Endodermal cell (in vitro differentiated cells): ENCODE data around the gene GRM8. TPM values are rescaled to one million over a fixed set of nuclear protein-coding genes. Genes with fewer than 3 reads are reported as not detected.

Source experiments
- DNase-seq: peaks from one replicate; pipeline ENCODE4 v3.0.0-alpha.2; 2017
- H3K27ac ChIP-seq: 2 replicates; pipeline ENCODE4 v1.5.1; 2013; ENCODE audit warnings: mild to moderate bottlenecking, low read depth, low read length, moderate library complexity
- H3K27me3 ChIP-seq: 2 replicates; pipeline ENCODE4 v1.6.1; 2013; ENCODE audit warnings: mild to moderate bottlenecking, low read length, moderate library complexity; ENCODE audit not compliant: insufficient read depth, control insufficient read depth, poor library complexity, severe bottlenecking
- H3K36me3 ChIP-seq: 2 replicates; pipeline ENCODE4 v1.7.0; 2013; ENCODE audit warnings: mild to moderate bottlenecking, low read length, moderate library complexity; ENCODE audit not compliant: control insufficient read depth, insufficient read depth
- H3K4me1 ChIP-seq: one replicate; pipeline ENCODE4 v1.7.0; 2013; ENCODE audit warnings: low read length; ENCODE audit not compliant: control insufficient read depth, insufficient read depth
- H3K4me3 ChIP-seq: 2 replicates; pipeline ENCODE4 v1.5.1; 2013; ENCODE audit warnings: mild to moderate bottlenecking, low read length, moderate library complexity
- H3K9ac ChIP-seq: 2 replicates; pipeline ENCODE4 v1.6.1; 2013; ENCODE audit warnings: mild to moderate bottlenecking, low read length, moderate library complexity; ENCODE audit not compliant: poor library complexity, severe bottlenecking; ENCODE audit errors: extremely low read depth
- H3K9me3 ChIP-seq: 2 replicates; pipeline ENCODE4 v1.6.1; 2013; ENCODE audit warnings: mild to moderate bottlenecking, low read length, moderate library complexity; ENCODE audit not compliant: control insufficient read depth
- H3K27ac Mint-ChIP-seq: 2 replicates; pipeline ENCODE4 v1.8.0; 2020; ENCODE audit warnings: mixed read lengths
- H3K27me3 Mint-ChIP-seq: 2 replicates; pipeline ENCODE4 v1.8.0; 2021; ENCODE audit warnings: mild to moderate bottlenecking, mixed read lengths; ENCODE audit not compliant: insufficient read depth
- H3K36me3 Mint-ChIP-seq: 2 replicates; pipeline ENCODE4 v1.8.0; 2020; ENCODE audit warnings: low read depth, mixed read lengths
- H3K4me1 Mint-ChIP-seq: 2 replicates; pipeline ENCODE4 v1.8.0; 2020; ENCODE audit warnings: mixed read lengths
- H3K4me3 Mint-ChIP-seq: 2 replicates; pipeline ENCODE4 v1.8.0; 2020; ENCODE audit warnings: mild to moderate bottlenecking, moderate library complexity, mixed read lengths
- H3K9me3 Mint-ChIP-seq: 2 replicates; pipeline ENCODE4 v1.8.0; 2020; ENCODE audit warnings: mild to moderate bottlenecking, mixed read lengths
- CTCF ChIP-seq: fragments of 200-600 bp; sonication (generic); conservative IDR thresholded peaks from 2 replicates; pipeline ENCODE4 v1.5.0; 2021; ENCODE audit warnings: antibody characterized with exemption, mild to moderate bottlenecking
- WGBS, 2 experiments: methylation state at CpG; one replicate each; pipeline versions ENCODE4 v1.1.5 to v1.1.7; 2013; ENCODE audit warnings: missing lambda C conversion rate in 2 of 2, mixed read lengths in 1 of 2; ENCODE audit not compliant: insufficient coverage in 1 of 2, insufficient read length in 1 of 2; 5-methylcytosine and 5-hydroxymethylcytosine counted together
- total RNA-seq, 2 donors: library from RNA; stranded (reverse); fragmentation: NEBNext Ultra II Directional in 1 of 2; extraction: Animal tissue kit (Norgen Biotek cat#: 25700) in 1 of 2; gene quantifications; 2 replicates in 1 of 2; 3 replicates in 1 of 2; pipeline ENCODE4 v1.2.1, GENCODE V29; 2021

Gene GRM8
- total RNA-seq, 2 donors from 2014 or later, result 0.93 to 2.0 TPM

- TF ChIP-seq CTCF, result no peak
- no peak overlapping the region for H3K27ac ChIP-seq
- no peaks in the 10 kb centered on the region for H3K27me3 ChIP-seq
- H3K4me3 ChIP-seq, result no peak overlapping the region
- H3K27ac Mint-ChIP-seq, result no peak overlapping the region
- no peaks in the 10 kb centered on the region for H3K9me3 Mint-ChIP-seq
- H3K36me3 ChIP-seq, result no peaks in the 10 kb centered on the region
- H3K27me3 Mint-ChIP-seq, result peaks cover 3% of the 10 kb centered on the region
- no peaks in the 10 kb centered on the region for H3K4me1 ChIP-seq
- 88 to 95% methylated on average over 8 to 12 of the region's 13 CpGs for WGBS, 2 experiments
- no peaks in the 10 kb centered on the region for H3K4me1 Mint-ChIP-seq
- H3K36me3 Mint-ChIP-seq, result no peaks in the 10 kb centered on the region
- no peak for DNase-seq
- no peaks in the 10 kb centered on the region for H3K9me3 ChIP-seq
- H3K9ac ChIP-seq, result no peak overlapping the region
- H3K4me3 Mint-ChIP-seq, result no peak overlapping the region
These were observed 491.7 kb downstream of the GRM8 start for GRCh38 chr7:126760914-126761577.

GRCh38 chr7:126755381-126755780, 497.4 kb downstream of the GRM8 start:
- Mint-ChIP-seq H3K27ac (no peak overlapping the region), H3K36me3 (no peaks in the 10 kb centered on the region), H3K4me1 (no peaks in the 10 kb centered on the region), H3K27me3 (no peaks in the 10 kb centered on the region), H3K4me3 (no peak overlapping the region), H3K9me3 (no peaks in the 10 kb centered on the region)
- Histone ChIP-seq H3K27ac (no peak overlapping the region), H3K27me3 (no peaks in the 10 kb centered on the region), H3K9ac (no peak overlapping the region), H3K36me3 (no peaks in the 10 kb centered on the region), H3K4me1 (no peaks in the 10 kb centered on the region), H3K9me3 (no peaks in the 10 kb centered on the region), H3K4me3 (no peak overlapping the region)
- no peak for TF ChIP-seq CTCF
- 89 to 95% methylated on average over 2 to 3 of the region's 3 CpGs for WGBS, 2 experiments
- no peak for DNase-seq

GRCh38 chr7:126750207-126750911, 502.4 kb downstream of the GRM8 start:
- H3K27me3 ChIP-seq, result no peaks in the 10 kb centered on the region
- DNase-seq, result no peak
- H3K4me3 ChIP-seq, result no peak overlapping the region
- Mint-ChIP-seq H3K9me3 (no peaks in the 10 kb centered on the region), H3K4me3 (no peak overlapping the region), H3K4me1 (no peaks in the 10 kb centered on the region), H3K27ac (no peak overlapping the region), H3K36me3 (no peaks in the 10 kb centered on the region), H3K27me3 (no peaks in the 10 kb centered on the region)
- no peaks in the 10 kb centered on the region for H3K4me1 ChIP-seq
- H3K27ac ChIP-seq, result no peak overlapping the region
- 81 to 92% methylated on average over 4 of the region's 4 CpGs for WGBS, 2 experiments
- TF ChIP-seq CTCF, result no peak
- H3K9me3 ChIP-seq, result no peaks in the 10 kb centered on the region
- no peaks in the 10 kb centered on the region for H3K36me3 ChIP-seq
- no peak overlapping the region for H3K9ac ChIP-seq
